GM11168 (cell line): ENCODE data around the gene PRDM2.

Source experiments
- in situ Hi-C: fragments of 300-500 bp; cut with MboI; formaldehyde crosslinking; loops from one replicate; pipeline ENCODE4 v1.12.0; 2022; ENCODE audit warnings: low sequenced_read_pairs; ENCODE audit not compliant: unreplicated experiment

Gene PRDM2

GRCh38 chr1:13829152-13829769 is 129.3 kb downstream of the PRDM2 start:
- in situ Hi-C loops, result no loop called here

GRCh38 chr1:13830170-13830569 is 130.2 kb downstream of the PRDM2 start:
- in situ Hi-C loops, result no loop called here

GRCh38 chr1:13830616-13831280 is 130.8 kb downstream of the PRDM2 start:
- in situ Hi-C loops, result no loop called here

- in situ Hi-C loops, result no loop called here
Measured at GRCh38 chr1:13832100-13832499, 132.1 kb downstream of the PRDM2 start.

- in situ Hi-C loops, result no loop called here
Measured at GRCh38 chr1:13832536-13832935, 132.5 kb downstream of the PRDM2 start.

GRCh38 chr1:13836136-13836535 is 136.1 kb downstream of the PRDM2 start:
- in situ Hi-C loops, result no loop called here

- in situ Hi-C loops, result no loop called here
Measured at GRCh38 chr1:13836631-13837030, 136.6 kb downstream of the PRDM2 start.

- in situ Hi-C loops, result no loop called here
Measured at GRCh38 chr1:13838236-13838635, 138.2 kb downstream of the PRDM2 start.

GRCh38 chr1:13842497-13842896 is 142.5 kb downstream of the PRDM2 start:
- in situ Hi-C loops, result no loop called here

GRCh38 chr1:13851726-13852125 is 151.7 kb downstream of the PRDM2 start:
- in situ Hi-C loops, result no loop called here

- in situ Hi-C loops, result no loop called here
Measured at GRCh38 chr1:13855554-13855953, 155.6 kb downstream of the PRDM2 start.

- in situ Hi-C loops, result no loop called here
Measured at GRCh38 chr1:13860031-13860430, 160.0 kb downstream of the PRDM2 start.

- in situ Hi-C loops, result no loop called here
Measured at GRCh38 chr1:13864760-13865159, 164.8 kb downstream of the PRDM2 start.

- in situ Hi-C loops, result no loop called here
Measured at GRCh38 chr1:13865851-13866250, 165.9 kb downstream of the PRDM2 start.

- in situ Hi-C loops, result no loop called here
Measured at GRCh38 chr1:13867603-13868002, 167.6 kb downstream of the PRDM2 start.

- in situ Hi-C loops, result no loop called here
Measured at GRCh38 chr1:13869172-13869797, 169.3 kb downstream of the PRDM2 start.

GRCh38 chr1:13871413-13871812 is 171.4 kb downstream of the PRDM2 start:
- in situ Hi-C loops, result no loop called here

- in situ Hi-C loops, result no loop called here
Measured at GRCh38 chr1:13871886-13872285, 171.9 kb downstream of the PRDM2 start.

GRCh38 chr1:13873032-13873431 is 173.0 kb downstream of the PRDM2 start:
- in situ Hi-C loops, result no loop called here
